Stimulated activated CD8-positive, alpha-beta memory T cell treated with anti-CD3 and anti-CD28 coated beads, Interleukin-4, amount 100 ng/mL, for 1 hour (primary cell): ENCODE measurements around the gene FOXR1.
"Not testable (repeated sequence)": the region's sequence is repeated elsewhere in the genome, so short reads cannot be mapped to it uniquely, and the experiment has no call there.

ENCODE experiments used
- DNase-seq, 2 donors: peaks; one replicate each; pipeline ENCODE4 v3.0.0-alpha.2; 2020; ENCODE audit warnings: low read depth in 2 of 2, low spot score in 1 of 2

FOXR1 gene

GRCh38 chr11:118996926-118997626 is 25.5 kb downstream of the FOXR1 start:
- DNase-seq: no peak

- DNase-seq: peak; percentile 80 to 89
Measured at GRCh38 chr11:118997627-118998387, 26.2 kb downstream of the FOXR1 start, which contains the start of gene CENATAC. Gene CENATAC (plus strand): TSS chr11:118998138. CDS start chr11:118998198, 60 bp downstream.

DNA sequence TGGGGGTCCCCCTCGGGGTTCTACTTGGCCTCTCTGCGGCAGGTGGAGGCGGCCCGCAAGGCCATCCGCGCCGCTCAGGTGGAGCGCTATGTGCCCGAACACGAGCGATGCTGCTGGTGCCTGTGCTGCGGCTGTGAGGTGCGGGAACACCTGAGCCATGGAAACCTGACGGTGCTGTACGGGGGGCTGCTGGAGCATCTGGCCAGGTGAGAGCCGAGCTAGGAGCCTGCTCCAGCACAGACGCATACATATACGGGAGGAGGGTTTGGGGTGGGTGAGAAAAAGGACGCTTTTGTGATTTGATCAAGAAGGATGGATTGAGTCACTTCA is 26.8 kb downstream of the FOXR1 start:
- no peak for DNase-seq

DNA sequence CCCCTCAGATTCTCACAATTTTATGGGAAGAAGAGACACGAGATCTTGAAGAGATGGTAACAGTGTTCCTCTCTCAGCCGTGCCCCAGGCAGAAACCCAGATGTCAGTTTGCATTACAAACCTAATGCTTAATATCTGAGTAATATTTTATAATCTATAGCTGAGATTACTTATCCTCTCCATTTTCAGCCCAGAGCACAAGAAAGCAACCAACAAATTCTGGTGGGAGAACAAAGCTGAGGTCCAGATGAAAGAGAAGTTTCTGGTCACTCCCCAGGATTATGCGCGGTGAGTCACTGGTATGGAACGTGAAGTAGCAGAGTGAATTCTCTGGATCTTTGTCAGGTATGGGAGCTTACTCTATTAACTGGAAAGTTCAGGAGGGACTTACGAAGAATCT is 27.3 kb downstream of the FOXR1 start:
- DNase-seq: no peak

DNA sequence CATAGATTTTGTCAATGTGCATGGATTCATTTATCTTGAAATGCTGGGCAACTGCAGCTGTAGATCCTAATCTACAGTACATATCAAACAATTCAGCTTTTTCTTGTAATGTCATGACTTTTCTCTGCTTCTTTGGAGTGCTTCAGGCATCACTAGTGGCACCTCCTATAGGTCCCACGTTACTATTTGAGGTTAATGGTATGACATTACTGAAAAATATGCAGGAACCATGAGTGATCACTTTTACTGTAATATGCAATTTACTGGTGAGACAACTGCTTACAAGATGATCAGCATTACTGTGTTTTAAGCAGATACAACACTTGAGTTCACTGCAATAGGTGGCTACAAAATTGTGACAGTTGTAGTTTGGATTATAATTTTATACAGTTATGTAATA is 29.3 kb downstream of the FOXR1 start:
- DNase-seq: no peak

DNA sequence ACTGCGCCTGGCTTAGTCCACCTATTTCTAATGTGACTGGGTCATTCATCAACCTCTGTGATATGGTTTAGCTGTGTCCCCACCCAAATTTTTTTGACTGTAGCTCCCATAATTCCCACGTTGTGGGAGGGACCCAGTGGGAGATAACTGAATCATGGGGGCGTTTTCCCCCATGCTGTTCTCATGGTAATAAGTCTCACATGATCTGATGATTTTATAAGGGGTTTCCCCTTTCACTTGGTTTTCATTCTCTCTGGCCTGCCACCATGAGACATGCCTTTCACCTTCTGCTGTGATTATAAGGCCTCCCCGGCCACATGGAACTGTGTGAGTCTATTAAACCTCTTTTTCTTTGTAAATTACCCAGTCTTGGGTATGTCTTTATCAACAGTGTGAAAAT is 35.1 kb downstream of the FOXR1 start:
- no peak for DNase-seq

GRCh38 chr11:119011476-119012053 is 40.0 kb downstream of the FOXR1 start:
- DNase-seq: no peak

- no peak for DNase-seq
Measured at GRCh38 chr11:119012629-119013170, 41.1 kb downstream of the FOXR1 start.

- DNase-seq: no peak
Measured at GRCh38 chr11:119014209-119014924, 42.8 kb downstream of the FOXR1 start.

GRCh38 chr11:119015054-119015611 is 43.6 kb downstream of the FOXR1 start:
- DNase-seq: no peak

DNA sequence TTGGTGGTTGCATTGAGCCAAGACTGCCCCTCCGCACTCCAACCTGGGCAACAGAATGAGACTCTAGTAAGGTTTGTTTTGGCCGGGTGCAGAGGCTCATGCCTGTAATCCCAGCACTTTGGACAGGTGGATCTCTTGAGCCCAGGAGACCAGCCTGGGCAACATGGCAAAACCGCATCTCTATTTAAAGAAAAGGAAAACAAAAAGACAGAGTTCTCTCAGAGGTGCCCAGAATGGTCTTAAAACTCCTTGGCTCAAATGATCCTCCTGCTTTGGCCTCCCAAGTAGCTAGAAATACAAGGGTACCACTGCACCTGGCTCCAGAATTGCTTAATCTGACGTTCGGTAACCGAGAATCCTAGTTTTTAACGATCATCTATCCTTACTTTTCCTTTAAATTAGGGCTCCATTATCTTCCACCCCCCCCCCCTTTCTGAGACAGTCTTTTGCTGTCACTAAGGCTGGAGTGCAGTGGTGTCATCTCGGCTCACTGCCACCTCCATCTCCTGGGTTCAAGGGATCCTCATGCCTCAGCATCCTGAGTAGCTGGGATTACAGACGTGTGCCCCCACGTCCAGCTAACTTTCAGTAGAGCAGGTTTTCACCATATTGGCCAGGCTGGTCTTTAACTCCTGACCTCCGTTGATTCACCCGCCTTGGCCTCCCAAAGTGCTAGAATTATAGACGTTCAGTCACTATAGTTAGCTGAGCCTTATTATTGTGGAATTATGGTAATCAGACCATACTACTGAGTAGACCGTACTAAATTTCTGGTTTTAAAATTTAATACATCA is 44.9 kb downstream of the FOXR1 start:
- no peak for DNase-seq

GRCh38 chr11:119017377-119017776 is 45.8 kb downstream of the FOXR1 start:
- not testable (repeated sequence) for DNase-seq

DNA sequence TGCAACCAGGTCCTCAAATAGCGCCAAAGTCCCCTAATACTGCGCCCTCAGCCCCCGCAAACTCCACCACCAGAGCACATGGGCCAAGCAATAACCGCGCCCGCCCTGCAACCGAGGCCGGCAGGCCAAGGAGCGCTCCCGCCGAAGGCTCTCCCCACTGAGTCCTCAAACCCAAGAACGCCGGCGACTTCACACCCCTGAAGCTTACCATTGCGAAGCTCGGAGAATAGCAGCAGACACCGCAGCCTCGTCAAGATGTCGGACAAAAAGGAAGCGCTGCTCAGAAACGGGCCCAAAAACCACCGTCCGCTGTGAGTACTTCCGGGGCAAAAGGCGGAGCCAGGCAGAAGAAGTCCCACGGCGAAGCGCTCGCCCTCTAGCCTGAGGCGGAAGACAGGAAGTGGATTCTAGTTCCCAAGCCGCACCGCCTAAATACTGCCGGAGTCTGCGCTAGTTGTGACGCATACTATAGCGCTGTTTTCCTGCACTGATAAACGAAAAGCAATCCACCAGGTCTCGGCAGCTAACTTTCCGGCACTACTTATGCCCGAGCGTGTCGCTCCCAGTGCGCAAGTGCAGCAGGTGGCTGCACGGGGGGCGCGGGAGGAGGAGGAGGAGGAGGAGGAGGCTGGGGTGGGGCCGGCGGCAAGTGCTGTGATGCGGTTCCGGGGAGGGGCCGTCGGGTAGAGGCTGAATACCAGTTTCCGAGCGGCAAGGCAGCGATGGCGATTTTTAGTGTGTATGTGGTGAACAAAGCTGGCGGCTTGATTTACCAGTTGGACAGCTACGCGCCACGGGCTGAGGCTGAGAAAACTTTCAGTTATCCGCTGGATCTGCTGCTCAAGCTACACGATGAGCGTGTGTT is 46.7 kb downstream of the FOXR1 start, which contains the start of the genes RPS25 and TRAPPC4:
Gene RPS25, minus strand, starts transcription at position 270 of the 865 bp plus-strand sequence. Its CDS starts 59 bp downstream, at position 211.
Gene TRAPPC4, plus strand, starts transcription at position 693 of the 865 bp plus-strand sequence. Its CDS starts 30 bp downstream, at position 723.
- peak; percentile 86 to 90 for DNase-seq

DNA sequence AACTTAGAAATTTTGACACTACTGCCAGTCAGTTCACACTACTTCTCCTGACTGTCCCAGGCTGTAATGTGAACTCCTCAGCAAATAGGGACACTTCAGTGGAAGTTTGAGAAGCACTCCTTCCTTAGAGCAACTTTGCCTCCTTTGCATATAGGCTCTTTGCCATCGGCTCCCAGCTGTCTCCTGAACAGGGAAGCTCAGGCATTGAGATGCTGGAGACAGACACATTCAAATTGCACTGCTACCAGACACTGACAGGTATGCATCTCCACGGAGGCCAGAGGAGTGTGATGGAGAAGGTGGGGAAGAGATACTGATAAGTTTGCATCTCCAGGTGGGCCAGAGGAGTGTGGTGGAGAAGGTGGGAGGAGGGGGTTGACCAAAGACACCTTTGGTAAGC is 48.4 kb downstream of the FOXR1 start:
- no peak for DNase-seq

DNA sequence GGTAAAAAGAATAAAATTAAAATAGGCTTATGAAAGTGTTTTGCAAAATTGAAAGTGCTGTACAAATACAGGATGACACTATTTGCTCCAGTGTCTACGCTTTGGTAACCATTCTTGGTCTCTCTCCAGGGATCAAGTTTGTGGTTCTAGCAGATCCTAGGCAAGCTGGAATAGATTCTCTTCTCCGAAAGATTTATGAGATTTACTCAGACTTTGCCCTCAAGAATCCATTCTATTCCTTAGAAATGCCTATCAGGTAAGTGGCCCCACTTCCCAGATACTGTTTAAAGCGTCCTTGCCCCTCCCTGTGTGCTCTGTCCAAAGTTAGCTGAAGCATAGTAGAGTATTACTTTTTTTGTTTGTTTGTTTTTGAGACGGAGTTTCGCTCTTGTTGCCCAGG is 50.1 kb downstream of the FOXR1 start:
- no peak for DNase-seq

DNA sequence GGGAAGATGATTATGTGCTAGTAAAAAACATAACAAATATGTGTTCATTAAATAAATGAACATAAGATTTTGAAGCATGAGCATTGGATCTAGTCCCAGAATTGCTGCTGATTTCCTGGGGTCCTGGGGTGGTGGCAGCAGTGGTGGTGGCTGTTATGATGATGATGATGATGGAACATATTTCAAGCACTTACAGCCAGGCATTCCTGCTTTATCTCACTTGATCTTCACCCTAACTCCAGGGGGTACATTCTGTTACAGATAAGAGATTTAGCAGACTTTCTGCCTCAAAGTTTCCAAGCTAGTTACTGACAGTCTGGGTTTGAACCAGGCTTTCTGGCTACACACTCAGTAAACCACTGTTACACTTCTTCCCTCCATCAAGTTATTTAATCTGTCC is 52.2 kb downstream of the FOXR1 start:
- DNase-seq: no peak

GRCh38 chr11:119024430-119025098 is 53.0 kb downstream of the FOXR1 start:
- no peak for DNase-seq

GRCh38 chr11:119025099-119025473 is 53.5 kb downstream of the FOXR1 start:
- no peak for DNase-seq

- no peak for DNase-seq
Measured at GRCh38 chr11:119025541-119025940, 54.0 kb downstream of the FOXR1 start.
